GM19455 (cell line): ENCODE results near the gene MRC2.
"Not testable (repeated sequence)": the region's sequence is repeated elsewhere in the genome, so short reads cannot be mapped to it uniquely, and the experiment has no call there.

ENCODE experiments used
- ATAC-seq: cut with Tn5 transposase; IDR thresholded peaks from one replicate; pipeline ENCODE4 v1.9.1; 2021; ENCODE audit not compliant: unreplicated experiment

The MRC2 gene

DNA sequence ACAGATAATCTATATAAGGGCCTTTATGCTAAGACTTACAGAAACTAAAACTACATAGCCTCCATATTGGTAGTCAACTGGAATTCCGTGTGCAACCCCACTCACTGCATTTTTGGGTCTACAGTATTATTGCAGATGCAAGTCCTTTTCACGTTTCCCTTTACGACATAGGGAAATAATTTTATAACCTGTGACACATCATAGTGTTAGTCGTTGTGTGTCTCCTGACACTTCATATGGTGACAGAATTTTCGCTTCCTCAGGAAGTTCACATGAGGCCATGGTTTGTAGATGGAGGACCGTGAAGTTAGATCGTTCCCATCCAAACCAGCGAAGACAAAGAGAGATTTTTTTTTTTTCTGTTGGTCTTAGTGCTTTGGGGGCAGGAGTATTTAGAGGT is 15.7 kb upstream of the MRC2 start:
- no peak for ATAC-seq

DNA sequence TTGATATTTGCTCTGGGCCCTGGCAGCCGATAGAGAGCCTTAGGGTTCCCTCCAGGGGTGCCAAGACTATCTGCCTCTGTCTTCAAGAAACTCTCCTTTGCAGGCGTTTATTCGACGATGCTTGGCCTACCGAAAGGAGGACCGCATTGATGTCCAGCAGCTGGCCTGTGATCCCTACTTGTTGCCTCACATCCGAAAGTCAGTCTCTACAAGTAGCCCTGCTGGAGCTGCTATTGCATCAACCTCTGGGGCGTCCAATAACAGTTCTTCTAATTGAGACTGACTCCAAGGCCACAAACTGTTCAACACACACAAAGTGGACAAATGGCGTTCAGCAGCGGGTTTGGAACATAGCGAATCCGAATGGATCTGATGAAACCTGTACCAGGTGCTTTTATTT is 15.2 kb upstream of the MRC2 start:
- not testable (repeated sequence) for ATAC-seq

DNA sequence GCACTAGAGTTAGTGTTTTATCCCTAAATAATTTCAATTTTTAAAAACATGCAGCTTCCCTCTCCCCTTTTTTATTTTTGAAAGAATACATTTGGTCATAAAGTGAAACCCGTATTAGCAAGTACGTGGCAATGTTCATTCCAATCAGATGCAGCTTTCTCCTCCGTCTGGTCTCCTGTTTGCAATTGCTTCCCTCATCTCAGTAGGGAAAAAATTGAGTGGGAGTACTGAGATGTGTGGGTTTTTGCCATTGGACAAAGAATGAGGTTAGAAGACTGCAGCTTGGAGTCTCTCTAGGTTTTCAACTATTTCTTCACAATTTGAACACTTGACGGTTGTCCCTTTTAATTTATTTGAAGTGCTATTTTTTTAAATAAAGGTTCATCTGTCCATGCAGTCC is 14.4 kb upstream of the MRC2 start:
- ATAC-seq: not testable (repeated sequence)

DNA sequence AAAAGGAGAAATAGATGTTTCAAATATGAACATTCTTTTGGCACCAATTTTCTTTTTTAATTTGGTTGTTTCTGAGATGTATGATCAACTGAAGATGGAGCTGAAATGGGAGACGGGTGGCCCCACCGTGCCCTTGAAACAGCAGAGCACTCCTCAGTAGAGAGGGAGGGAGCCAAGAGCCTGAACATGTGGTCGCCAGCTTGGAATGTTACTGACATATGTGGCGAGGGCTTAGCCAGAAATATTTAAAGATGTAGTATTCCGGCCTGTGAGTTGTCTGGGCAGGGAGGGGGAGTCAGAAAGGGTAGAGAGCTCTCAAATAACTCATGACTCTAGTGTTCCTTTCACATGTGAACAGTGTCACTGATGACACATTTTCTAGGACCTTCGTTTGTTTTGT is 13.3 kb upstream of the MRC2 start:
- ATAC-seq: no peak

DNA sequence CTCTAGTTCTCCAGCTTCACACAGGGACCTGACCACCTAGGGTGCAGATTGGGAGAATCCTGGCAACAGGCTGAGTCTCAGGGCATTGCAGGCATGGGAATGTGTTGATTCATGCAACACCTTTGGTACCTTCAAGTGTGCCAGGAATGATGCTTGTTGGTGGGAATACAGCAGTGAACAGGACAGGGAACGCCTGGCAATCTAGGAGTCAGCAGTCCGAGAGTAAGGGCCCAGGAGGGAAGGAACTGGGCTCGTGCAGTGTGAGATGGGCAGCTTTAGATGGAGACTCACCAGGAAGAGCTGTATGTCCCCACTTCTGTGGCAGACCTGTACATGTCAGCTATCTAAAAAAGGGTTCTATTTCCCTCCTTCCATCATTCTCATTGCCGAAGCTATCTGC is 12.0 kb upstream of the MRC2 start:
- ATAC-seq: no peak

DNA sequence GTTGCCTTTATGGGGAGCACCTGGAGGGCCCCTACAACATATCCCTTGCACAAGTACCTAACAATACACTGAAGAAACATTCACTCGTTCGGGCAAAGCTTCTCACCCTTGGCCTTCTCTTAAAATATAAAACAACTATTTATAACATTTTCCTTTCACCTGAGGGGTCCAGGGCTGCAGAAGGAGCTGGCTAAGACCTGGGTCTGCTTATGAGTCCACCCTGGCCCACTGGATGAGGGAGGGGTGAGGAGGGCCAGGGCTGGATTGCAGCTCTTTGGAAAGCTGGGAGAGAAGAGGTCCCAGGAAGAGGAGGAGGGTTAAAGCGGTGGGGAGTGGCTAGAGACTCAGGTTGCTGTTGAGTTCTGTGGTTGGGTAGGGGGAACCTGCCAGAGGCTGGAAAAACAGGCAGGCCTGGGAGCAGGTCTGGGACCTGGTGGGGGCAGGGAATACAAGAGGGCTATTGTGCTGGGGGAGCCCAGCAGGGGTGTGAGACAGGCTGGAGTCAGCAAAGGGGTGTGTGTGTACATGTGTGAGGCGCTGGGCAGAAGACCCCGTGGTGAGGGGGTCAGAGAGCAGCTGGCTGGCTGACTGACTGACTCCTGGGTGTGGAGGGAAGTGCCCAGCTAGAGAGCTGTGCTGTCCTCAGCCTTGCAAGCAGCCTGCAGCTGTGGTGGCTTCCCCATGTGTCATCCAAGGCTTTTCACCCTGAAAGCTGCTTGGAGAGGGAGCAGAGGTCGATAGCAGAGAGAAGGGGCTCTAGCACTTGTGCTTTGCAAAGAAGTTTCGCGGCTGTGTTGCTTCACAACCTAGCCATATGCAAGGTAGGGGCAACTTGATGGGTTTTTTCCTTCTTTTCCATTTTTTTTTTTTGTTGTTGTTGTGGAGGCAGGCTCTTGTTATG is 10.2 kb upstream of the MRC2 start:
- ATAC-seq: no peak

DNA sequence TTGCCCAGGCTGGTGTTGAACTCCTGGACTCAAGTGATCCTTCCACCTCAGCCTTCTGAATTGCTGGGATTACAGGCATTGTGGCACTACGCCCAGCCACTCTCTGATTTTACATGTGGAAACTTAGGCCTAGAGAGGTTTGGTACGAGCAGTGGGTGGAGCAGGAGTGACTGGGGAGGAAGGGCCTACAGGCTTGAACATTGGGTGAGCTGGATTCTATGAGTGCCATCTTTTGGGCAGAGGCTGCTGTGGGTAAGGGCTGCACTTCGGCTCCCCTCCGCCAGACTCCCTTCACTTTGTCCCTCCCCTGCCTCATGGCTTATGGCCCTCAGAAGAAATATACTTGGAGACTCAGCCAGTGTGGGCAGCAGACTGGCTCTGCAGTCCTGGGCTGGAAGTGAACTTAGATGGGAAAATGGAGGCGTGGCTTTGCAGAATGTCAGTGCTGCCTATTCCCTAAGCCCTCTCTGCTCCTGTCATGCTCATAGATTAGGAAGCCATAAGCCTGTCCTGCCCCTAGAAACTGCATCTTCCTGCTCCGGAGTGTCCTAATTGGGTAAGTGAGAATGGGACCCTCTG is 9.5 kb upstream of the MRC2 start:
- no peak for ATAC-seq

DNA sequence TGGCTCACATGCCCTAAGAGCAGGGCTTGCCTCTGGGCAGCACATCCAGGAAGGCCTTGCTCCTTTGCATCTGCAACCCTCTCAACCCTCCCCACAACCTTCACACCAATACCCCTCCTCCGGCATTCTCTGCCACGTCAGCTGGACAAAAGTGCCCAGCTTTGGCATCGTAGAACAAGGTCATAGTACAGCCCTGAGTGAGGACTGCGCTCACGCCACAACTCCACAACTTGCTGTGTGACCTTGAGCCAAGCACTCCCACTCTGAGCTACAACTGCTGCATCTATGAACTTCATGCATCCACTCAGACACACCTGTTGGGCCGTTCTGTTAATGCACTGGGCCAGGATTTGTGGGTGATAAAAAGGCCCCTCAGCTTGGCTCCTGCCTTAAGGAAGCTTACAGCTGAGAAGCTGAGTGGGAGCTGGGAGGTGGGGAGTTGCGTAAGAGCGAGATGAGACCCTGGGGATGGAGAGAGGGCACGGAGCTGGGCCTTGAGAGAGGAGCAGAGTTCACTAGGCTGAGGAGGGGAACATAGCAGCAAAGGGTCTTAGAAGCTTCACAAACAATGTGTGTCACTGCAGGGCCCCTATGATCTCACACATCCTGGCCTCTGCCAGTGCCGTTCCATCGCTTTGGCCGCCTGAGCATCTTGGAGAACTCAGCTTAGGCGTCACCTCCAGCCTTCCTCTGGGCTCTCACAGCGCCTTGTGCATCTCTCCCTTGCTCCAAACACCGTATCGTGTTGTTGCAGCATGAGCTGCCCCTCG is 8.6 kb upstream of the MRC2 start:
- ATAC-seq: no peak

DNA sequence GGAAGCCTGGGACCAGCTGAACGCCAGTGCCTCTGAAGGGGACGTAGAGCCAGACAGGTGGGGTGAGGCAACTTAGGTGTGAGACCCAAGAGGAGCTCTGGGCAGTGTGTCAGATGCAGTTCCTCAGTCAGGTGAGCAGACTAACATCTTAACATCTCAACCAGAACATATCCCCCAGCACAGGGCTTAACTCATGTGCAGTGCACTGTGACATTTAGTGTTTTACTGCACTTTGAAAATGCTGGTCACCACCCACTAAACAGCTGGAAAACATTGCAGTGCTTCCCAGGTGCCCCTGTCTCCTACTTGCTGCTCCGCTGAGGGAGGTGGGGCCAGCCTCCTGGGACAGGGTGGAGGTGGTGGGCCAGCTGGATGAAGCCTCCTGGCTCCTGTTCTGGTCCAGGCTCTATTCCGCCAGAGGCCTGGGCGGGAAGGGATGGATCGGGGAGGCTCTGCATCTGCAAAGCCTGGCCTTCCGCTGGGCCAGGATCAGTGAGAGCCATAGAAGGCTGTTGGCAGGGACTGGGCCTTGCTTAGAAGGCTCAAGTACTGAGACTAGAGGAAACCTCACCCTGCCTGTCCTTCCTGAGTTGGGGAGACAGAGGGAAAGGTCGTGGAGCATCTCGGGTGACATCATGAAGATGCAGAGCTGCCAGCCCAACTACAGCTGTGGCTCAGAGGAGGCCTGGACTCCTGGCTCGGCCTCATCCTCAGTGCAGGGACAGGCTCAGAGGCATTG is 7.9 kb upstream of the MRC2 start:
- ATAC-seq: no peak

DNA sequence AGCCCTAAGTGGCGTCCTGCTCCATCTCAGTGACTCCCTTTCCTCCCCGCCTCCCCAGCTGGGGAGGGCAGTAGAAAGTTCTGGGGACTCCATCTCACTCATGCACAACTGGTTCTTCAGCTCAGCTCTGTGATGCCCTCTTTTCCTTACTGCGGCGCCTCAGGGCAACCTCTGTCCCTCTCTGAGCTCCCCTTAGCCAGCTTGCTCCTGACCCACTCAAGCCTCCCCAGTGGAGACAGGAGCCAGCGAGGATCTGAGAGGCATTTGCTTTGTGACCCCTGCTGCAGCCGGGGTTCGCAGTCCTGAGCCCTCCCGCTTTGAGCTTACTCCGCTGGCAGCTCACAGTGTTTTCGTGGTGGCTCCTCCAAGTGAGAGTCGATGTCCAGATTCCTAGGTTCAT is 6.2 kb upstream of the MRC2 start:
- no peak for ATAC-seq

DNA sequence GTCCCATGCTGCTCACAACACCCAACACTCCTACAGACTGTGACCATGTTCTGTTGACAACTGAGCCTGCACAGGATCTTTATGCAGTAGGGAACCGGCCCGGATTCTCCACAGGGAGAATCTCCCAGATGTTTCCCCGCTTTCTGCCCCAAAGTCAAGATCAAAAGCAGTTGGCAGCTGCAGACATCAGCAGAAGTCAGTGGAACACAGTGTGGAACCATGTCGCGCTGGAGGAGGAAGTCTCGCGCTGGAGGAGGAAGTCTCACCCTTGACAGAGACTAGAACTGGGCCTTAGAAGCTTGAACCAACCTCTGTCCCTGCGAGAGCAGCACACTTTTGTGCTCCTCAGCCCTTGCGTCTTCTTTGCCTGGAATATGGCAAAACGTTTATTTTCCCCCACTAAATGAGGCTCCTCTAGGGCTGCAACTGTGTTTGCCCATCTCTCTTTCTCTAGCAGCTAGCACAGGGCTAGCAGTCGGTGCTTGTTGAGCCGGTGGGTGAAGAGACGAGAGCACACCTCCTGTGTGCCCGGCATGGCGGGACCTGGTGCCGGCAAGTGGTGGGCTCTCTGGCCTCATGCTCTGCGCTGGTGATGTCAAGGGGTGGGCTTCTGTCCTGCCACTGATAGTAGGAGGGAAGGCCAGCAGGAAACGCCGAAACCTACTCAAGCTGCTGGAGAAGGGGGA is 2.1 kb upstream of the MRC2 start:
- no peak for ATAC-seq

DNA sequence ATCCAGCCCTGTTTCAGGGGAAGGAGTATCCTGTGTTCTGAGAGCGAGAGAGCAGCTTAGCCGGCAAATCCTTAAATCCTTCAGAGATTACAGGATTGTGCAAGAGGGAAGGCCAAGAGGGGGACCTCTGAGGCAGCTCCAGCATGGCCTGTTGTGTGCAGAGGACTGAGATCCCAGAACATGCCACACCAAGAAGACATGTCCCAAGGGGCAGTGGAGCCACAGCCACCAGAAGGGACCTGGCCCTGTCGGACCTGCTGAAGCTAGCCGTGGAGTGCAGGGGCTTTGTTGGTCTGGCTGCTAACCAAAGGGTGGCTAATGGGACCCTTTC is 1.6 kb upstream of the MRC2 start:
- ATAC-seq: no peak

DNA sequence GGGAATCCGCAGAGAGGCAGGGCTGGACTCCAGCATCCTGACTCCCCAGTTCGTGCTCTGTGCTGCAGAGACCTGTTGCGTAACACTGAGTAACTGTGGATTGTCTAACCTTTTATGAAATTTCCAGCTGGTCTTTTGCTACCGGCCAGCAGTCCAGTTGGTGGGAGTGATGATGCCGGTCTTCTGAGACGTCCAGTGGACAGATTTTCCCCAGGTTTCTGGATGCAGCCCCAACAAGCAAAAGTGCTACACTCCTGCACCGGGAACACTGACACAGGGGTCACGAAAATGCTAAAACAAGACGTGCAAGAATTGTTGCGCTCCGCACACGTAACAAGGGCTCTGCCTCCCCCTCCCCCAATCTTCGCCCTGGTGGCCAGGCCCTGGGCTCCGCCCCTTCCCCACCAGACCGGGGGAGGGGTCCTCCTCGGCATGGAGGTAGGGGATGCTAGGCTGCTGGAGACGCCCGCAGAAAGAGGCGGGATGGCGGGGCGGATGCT is 701 bp upstream of the MRC2 start:
- ATAC-seq: no peak

DNA sequence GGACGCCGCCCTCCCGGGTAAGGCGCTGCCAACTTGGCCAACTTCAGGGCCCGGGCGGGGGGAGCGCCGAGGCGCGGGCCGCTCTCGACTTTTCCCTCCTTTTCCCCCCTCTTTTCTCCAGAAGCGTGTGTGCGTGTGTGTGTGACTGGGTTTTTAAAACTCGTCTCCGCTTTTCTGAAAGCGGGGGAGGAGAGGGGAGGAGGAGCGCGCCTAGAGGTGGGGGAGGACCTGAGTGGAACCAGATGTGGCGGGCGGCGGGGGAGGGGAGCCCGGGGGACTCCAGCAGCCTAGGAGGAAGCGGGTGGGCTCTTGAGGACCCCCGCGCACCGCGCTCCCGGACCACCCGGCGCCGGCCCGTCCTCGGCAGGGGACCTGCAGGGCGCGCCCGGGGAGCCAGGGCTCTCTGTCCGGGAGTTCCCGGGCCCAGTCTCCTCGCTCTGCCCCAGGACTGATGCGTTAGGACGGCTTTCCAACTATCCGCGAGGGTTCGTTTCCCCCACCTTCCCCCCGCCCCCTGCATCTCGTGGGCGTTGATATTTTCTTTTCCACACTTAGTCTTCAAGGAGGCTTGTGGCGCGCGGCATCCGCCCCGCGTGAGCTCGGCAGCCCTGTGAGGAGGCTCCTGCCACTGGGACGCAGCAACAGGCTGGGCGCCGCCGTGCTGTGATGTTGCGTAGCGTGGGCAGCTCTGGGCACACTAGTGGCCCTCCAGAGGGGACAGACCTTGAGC is 599 bp downstream of the MRC2 start:
- ATAC-seq: no peak

DNA sequence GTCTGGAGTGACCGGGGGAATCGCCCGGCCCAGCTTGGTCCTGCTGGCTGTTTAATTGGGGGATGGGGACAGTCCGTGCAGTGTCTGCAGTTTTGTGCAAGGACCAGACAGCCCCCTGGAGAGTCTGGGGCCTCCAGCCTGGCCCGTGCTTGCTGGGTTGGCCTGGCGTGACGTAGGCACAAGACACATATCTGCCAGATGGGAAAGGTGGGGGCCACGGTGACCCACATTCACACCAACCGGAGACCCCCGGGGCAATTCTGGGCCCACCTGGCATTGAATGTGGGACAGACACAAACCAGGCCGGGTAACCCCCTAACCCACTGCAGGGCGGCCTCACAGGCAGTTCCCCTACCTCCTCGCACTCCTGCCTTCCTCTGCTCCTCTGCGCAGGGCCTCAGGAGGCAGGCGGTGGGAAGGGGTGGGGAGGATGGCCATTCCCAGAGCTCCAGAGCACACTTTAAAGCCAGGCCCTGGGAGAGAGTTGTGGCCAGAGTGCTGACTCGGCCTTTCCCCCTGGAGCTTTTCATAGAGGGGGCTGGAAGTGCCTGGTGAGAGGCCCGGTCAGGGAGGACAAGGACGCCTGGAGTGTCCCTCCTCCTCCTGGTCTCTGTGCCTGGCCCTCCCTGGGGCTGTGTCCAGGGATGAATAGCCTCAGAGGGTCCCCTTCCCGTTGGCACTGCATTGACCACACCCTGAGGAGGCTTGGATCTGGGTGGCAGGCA is 1.5 kb downstream of the MRC2 start:
- ATAC-seq: no peak

DNA sequence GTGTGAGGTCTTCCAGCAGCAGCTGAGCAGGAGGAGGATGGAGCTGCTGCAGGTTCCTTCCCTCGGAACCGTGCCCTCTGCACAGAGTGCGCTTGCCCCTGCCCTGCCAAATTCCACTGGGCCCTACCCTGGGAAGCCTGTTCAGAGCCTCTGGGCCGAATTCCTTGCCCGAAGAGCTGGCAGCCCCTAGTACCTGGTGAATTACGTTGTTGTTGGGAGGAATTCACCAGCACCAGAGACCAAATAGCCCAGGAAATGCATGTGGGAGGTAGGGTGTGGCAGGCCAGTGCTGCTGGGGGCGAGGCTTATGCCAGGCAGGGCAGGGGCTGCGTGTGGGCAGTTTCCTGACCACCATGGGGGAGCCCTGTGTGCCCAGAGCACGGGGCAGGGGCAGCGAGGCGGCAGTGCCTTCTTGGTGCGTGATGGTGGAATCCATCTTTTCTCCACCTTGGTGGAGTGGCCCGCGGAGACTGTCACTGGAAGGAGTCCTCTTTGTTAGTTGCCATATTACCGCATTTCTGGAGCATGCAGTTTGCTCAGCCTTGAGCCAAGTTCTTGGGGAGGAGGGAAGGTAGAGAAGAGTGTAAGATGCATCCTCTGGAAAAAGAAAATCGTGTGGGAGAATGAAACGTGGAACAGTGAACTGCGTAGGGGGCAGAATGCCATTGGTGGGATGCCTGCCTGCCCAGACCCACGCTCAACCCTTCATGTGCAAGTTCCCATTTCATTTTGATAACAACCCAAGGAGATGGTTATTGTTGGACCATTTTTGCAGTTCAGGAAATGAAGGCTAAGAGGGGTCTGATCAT is 2.3 kb downstream of the MRC2 start:
- no peak for ATAC-seq

DNA sequence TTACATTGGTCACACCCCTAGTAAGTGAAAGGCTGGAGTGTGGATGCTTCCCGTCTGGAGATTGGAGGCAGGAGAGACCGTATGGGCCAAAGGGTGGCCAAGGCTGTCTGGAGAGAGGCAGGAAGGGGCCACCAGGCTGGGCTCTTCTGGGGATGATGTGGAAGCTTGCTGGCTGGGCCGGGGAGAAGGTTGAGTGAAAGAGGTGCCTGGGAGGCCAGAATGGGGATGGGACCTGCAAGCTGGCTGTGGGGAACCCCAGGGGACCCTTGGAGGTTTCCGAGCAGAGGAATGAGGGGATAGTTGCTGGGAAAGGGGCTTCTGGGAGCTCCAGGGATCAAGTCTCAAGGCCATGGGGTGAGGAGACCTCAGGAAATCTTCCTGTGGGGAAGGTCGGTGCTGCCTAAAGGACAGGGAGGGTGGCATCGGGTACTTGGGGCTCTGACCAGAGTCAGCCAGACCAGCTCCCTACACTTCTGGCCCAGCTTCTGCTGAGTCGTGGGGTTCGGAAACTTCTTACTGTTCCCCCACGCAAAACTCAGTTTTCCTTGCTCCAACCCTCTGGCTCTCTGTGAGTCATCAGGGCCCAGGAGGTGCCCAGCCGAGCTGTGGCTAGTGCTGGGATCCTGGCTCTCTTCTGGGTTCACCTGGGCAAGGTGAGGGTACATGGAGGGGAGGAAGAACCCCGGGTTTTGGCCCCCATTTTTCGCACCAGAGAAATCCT is 3.1 kb downstream of the MRC2 start:
- no peak for ATAC-seq
